RWPE1 (cell line): ENCODE measurements around the gene ZNF417.
"Not testable (repeated sequence)": the region's sequence is repeated elsewhere in the genome, so short reads cannot be mapped to it uniquely, and the experiment has no call there.

Experiments
- CTCF ChIA-PET: fragments of 350-600 bp; sonication (Branson Sonifier 250); formaldehyde crosslinking; extraction: SDS; loops from one replicate; lab custom pipeline; 2021; lab: Yijun Ruan, JAX
- POLR2A ChIA-PET: fragments of 400-600 bp; formaldehyde crosslinking; extraction: SDS; loops from one replicate; lab custom pipeline; 2020; ENCODE audit warnings: antibody characterized with exemption; ENCODE audit not compliant: low non-redundant PET; lab: Yijun Ruan, JAX
- DNase-seq: peaks from one replicate; pipeline ENCODE4 v3.0.0; 2012; ENCODE audit warnings: low spot score
- H3K27ac ChIP-seq: fragments of 450-650 bp; 2 replicates; pipeline ENCODE4 v1.5.1; 2017
- CTCF ChIP-seq: fragments of 450-650 bp; conservative IDR thresholded peaks from 2 replicates; pipeline ENCODE4 v1.5.1; 2017; ENCODE audit warnings: low read depth, mild to moderate bottlenecking

ZNF417 gene

GRCh38 chr19:57870225-57870624 lies 46.2 kb downstream of the ZNF417 start:
- ChIA-PET CTCF (interaction anchor here (0.6 kb wide), 1 partner anchor 13 kb away, joined by 5 read pairs; no protein-coding TSS in a partner anchor), POLR2A (no interaction called here)
- TF ChIP-seq CTCF = no peak
- DNase-seq = no peak
- H3K27ac ChIP-seq = no peak overlapping the region

GRCh38 chr19:57869655-57870054 lies 46.7 kb downstream of the ZNF417 start:
- CTCF ChIA-PET, POLR2A ChIA-PET: not testable (repeated sequence)

GRCh38 chr19:57867868-57868492 lies 48.4 kb downstream of the ZNF417 start:
- DNase-seq = no peak
- POLR2A ChIA-PET = interaction anchor here (0.6 kb wide), 1 partner anchor 318 kb away, joined by 3 read pairs; no protein-coding TSS in a partner anchor
- CTCF ChIA-PET = interaction anchor here (0.6 kb wide), 1 partner anchor 12 kb away, joined by 5 read pairs; no protein-coding TSS in a partner anchor

More at GRCh38 chr19:57869655-57870054, 46.7 kb downstream of the ZNF417 start:
- not testable (repeated sequence) for DNase-seq, H3K27ac ChIP-seq

More at GRCh38 chr19:57867868-57868492, 48.4 kb downstream of the ZNF417 start:
- no peak for TF ChIP-seq CTCF
- no peak overlapping the region for H3K27ac ChIP-seq
